Type B pancreatic cell (in vitro differentiated cells): ENCODE data around the gene NUDT8. TPM values are rescaled to one million over a fixed set of nuclear protein-coding genes. Genes with fewer than 3 reads are reported as not detected.

ENCODE experiments used
- DNase-seq: peaks from one replicate; pipeline ENCODE4 v3.0.0; 2021; ENCODE audit warnings: mixed read lengths; ENCODE audit not compliant: unreplicated experiment; ENCODE audit errors: extremely low spot score
- H3K27ac Mint-ChIP-seq: 2 replicates; pipeline ENCODE4 v1.8.0; 2021; ENCODE audit warnings: mild to moderate bottlenecking, mixed read lengths
- H3K27me3 Mint-ChIP-seq: 2 replicates; pipeline ENCODE4 v1.8.0; 2021; ENCODE audit warnings: mixed read lengths
- H3K36me3 Mint-ChIP-seq: 2 replicates; pipeline ENCODE4 v1.8.0; 2021; ENCODE audit warnings: mixed read lengths
- H3K4me1 Mint-ChIP-seq: one replicate; pipeline ENCODE4 v1.8.0; 2021; ENCODE audit warnings: mixed read lengths; ENCODE audit not compliant: unreplicated experiment
- H3K4me3 Mint-ChIP-seq: 2 replicates; pipeline ENCODE4 v1.8.0; 2021; ENCODE audit warnings: mild to moderate bottlenecking, mixed read lengths
- H3K9me3 Mint-ChIP-seq: 2 replicates; pipeline ENCODE4 v1.8.0; 2021; ENCODE audit warnings: mixed read lengths
- CTCF ChIP-seq: fragments of 200-600 bp; sonication (generic); conservative IDR thresholded peaks from 2 replicates; pipeline ENCODE4 v1.5.0; 2021; ENCODE audit warnings: antibody characterized with exemption, mild to moderate bottlenecking
- total RNA-seq: library from RNA; stranded (reverse); gene quantifications from 2 replicates; pipeline ENCODE4 v1.2.1, GENCODE V29; 2021; ENCODE audit warnings: low replicate concordance

Gene NUDT8
- total RNA-seq, 1 donor from 2014 or later = 10.3 TPM

GRCh38 chr11:67636962-67637361 is 7.2 kb upstream of the NUDT8 start:
- no peak overlapping the region for H3K4me3 Mint-ChIP-seq
- no peaks in the 10 kb centered on the region for H3K9me3 Mint-ChIP-seq

GRCh38 chr11:67635231-67635521 is 5.4 kb upstream of the NUDT8 start:
- Mint-ChIP-seq H3K9me3 (no peaks in the 10 kb centered on the region), H3K36me3 (no peaks in the 10 kb centered on the region), H3K4me1 (no peaks in the 10 kb centered on the region), H3K27me3 (peaks cover 3% of the 10 kb centered on the region), H3K4me3 (no peak overlapping the region), H3K27ac (no peak overlapping the region)
- no peak for DNase-seq
- no peak for TF ChIP-seq CTCF

More at GRCh38 chr11:67636962-67637361, 7.2 kb upstream of the NUDT8 start:
- H3K27me3 Mint-ChIP-seq = peaks cover 5% of the 10 kb centered on the region
- no peaks in the 10 kb centered on the region for H3K4me1 Mint-ChIP-seq
- H3K36me3 Mint-ChIP-seq = no peaks in the 10 kb centered on the region
- TF ChIP-seq CTCF = no peak
- DNase-seq = no peak
- H3K27ac Mint-ChIP-seq = no peak overlapping the region

GRCh38 chr11:67634366-67635230 is 4.9 kb upstream of the NUDT8 start:
- H3K4me1 Mint-ChIP-seq = no peaks in the 10 kb centered on the region
- H3K27ac Mint-ChIP-seq = no peak overlapping the region
- TF ChIP-seq CTCF = no peak
- H3K36me3 Mint-ChIP-seq = no peaks in the 10 kb centered on the region
- no peak overlapping the region for H3K4me3 Mint-ChIP-seq
- H3K9me3 Mint-ChIP-seq = no peaks in the 10 kb centered on the region
- DNase-seq = no peak
- H3K27me3 Mint-ChIP-seq = no peaks in the 10 kb centered on the region

- no peaks in the 10 kb centered on the region for H3K36me3 Mint-ChIP-seq
- no peak for DNase-seq
Measured at GRCh38 chr11:67633758-67634365, 4.1 kb upstream of the NUDT8 start.

GRCh38 chr11:67632982-67633755 is 3.4 kb upstream of the NUDT8 start:
- no peak overlapping the region for H3K4me3 Mint-ChIP-seq
- no peaks in the 10 kb centered on the region for H3K36me3 Mint-ChIP-seq
- no peaks in the 10 kb centered on the region for H3K9me3 Mint-ChIP-seq
- no peak for TF ChIP-seq CTCF
- no peak overlapping the region for H3K27ac Mint-ChIP-seq
- H3K27me3 Mint-ChIP-seq = no peaks in the 10 kb centered on the region
- no peaks in the 10 kb centered on the region for H3K4me1 Mint-ChIP-seq
- no peak for DNase-seq

More at GRCh38 chr11:67633758-67634365, 4.1 kb upstream of the NUDT8 start:
- Mint-ChIP-seq H3K27ac (no peak overlapping the region), H3K4me3 (no peak overlapping the region), H3K9me3 (no peaks in the 10 kb centered on the region), H3K27me3 (no peaks in the 10 kb centered on the region), H3K4me1 (no peaks in the 10 kb centered on the region)
- TF ChIP-seq CTCF = no peak
